ENCODE measurements around the gene CHKB.
A peak's percentile ranks its signal among the peaks of the same experiment; 100 is the strongest.

The CHKB gene

DNA sequence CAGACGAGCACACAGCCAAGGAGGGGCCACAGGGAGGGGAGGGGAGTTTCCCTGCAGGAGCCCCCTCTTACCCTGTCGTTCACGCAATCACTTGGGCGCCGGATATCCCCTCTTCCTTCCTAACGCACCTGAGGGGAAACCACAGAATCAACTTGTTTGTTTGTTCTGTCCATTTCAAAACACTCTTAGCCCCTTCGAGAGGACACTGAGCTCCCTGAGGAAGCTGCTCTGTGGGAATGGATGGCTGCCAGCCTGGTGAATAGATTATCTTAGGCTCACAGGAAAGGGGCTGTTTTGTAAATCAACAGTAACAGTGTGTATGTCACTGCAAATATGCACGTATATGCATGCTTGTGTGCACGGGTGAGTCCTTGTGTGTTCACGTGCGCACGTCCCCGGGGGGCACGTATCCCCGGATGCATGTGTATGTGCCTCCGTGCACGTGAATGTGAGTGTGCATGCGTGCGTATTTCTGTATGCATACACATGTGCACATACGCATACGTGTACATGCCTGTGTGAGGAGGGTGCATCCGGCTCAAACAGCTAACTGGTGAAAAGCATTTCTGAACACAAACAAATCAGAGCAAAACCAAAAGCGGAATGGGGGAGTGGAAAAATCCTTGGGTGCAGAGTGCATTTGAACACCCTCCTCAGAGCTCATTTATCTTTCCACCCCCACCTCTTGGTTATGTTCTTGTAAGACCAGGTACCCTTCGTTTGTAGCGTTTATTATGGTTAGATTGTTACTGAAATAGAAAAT, 38.1 kb upstream of the CHKB start:
- TF ChIP-seq, protein P1, sequence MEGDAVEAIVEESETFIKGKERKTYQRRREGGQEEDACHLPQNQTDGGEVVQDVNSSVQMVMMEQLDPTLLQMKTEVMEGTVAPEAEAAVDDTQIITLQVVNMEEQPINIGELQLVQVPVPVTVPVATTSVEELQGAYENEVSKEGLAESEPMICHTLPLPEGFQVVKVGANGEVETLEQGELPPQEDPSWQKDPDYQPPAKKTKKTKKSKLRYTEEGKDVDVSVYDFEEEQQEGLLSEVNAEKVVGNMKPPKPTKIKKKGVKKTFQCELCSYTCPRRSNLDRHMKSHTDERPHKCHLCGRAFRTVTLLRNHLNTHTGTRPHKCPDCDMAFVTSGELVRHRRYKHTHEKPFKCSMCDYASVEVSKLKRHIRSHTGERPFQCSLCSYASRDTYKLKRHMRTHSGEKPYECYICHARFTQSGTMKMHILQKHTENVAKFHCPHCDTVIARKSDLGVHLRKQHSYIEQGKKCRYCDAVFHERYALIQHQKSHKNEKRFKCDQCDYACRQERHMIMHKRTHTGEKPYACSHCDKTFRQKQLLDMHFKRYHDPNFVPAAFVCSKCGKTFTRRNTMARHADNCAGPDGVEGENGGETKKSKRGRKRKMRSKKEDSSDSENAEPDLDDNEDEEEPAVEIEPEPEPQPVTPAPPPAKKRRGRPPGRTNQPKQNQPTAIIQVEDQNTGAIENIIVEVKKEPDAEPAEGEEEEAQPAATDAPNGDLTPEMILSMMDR (IDR thresholded peaks at IDR 0.05), result peak; percentile 89

DNA sequence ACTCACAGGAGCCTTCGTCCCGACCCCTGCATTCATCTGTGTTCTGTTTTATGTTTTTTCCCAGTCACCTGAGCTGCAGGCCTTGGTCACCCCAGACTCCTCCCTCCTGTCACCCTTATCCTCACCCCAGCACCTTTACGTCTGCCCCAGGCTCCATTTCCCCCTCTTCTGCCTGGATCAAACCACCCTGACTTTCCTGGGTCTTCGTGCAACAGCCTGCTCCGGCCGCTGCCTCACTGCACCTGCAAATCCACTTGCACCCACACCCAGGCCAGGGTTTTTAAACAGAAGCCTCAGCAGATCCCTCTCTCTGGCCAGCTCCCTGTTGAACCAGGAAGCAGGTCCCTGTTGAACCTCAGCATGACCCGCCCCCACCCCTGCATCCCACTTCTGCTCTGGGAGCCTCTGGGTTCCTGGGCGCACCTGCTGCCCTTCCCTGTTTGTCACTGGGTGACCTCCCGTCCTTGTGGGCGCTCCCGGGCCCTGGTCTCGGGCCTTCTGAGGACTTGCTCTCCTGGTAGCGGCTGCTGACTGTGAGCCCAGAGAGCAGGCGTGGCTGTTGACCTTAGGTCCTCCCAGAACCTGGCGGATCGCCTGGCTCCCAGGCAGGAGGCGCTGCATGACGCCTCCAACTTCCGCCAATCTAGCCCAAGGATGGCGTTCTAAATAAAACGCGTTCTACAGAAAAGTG, 30.8 kb upstream of the CHKB start:
- TF ChIP-seq, protein P1 (IDR thresholded peaks at IDR 0.05), result peak; percentile 10; the same call in 1 of the 2 replicates

DNA sequence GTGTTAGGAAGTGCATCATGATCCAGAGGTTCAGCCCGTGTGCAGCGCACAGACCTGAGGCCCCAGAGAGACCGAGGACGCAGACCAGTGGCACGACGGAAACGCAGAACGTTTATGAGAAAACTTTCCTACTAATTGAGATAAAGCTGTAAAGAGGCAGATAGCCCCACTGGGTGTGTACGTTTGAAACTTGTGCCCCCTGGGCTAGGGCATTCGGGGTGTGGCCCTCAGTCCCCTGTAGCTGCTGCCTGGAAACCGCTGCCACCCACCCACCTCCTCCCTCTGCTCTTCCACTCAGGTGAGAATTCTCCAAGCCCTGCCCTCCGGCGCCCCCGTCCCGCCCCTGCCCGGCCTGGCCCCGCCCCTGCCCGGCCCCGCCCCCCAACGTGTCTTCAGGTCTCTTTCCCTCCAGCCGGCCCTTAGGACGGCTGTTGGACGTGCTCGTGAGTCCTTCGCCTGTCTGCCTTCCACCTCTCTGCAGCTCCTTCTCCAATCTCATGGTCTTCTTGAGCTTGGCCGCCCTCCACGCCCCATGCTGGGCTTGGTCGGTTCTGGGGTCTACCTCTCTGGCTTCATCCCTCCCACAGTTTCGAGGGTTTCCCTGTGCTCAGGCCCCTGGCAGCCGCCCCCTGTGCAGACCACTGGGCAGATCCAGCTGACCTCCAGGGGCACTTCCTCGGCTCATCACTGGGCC, 30.0 kb upstream of the CHKB start:
- TF ChIP-seq, protein P1 (IDR thresholded peaks at IDR 0.05), result no peak

DNA sequence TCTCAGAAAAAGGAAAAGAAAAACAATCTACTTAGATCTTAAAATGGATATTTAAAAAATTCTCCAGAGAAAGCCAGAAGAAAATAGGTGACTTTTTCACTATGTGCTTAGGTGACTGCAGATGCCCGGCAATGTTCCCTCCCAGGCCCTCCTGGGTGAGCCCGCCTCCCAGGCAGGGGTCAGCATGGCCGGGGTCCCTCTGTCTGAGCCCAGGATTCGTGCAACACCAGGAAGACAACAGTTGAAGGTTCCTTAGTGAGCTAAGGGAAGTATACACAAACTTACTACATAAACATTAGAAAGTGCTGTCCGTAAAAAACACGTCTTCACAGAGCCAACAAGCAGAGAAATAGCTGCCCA, 29.5 kb upstream of the CHKB start:
- TF ChIP-seq, protein P1 (IDR thresholded peaks at IDR 0.05), result no peak

DNA sequence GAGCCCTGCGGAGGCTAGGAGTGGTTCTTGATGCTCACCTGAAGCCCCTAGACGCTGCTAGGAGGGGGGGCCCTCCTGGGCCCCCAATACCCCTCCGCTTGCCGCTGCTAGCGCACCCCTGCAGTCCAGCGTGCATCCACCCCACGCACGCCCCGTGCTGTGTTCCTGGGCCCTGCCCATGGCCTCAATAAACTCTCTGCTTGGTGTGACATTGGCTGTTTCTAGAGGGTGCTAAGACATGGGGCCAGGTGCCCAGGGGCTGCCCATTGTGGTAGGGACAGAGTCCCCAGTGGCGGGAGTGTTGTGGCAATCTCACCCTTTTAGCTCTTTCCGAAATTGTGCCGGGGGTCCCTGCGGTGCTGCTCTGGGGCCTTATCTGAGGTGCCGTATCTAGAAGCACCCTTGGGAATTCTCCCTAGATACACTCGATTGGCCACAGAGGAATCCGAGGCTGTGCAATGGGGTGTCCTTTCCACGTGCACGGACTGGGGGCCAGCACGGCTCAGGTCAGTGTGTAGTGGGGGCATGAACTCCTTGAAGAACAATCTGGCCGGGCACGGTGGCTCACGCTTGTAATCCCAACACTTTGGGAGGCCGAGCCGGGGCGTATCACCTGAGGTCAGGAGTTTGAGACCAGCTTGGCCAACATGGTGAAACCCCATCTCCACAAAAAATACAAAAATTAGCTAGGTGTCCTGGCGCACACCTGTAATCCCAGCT, 28.9 kb upstream of the CHKB start:
- TF ChIP-seq, protein P1 (IDR thresholded peaks at IDR 0.05), result no peak

DNA sequence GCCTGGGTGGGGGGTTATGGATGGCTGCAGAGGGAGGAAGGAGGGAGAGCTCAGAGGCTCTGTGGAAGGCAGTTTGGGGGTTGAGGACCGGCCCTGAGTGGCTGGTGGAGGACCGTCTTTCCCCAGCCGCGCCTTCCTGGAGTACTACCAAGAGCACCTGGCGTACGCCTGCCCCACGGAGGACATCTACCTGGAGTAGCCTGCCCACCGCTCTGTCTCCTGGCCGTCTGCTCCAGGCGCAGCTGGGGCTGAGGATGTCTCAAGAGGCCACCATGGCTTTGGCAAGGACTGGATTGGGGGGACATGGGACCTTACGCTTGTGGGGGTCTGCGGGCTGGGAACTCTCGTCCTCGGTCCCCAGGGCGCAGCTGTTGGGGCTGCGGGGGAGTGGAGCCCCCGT, 27.9 kb upstream of the CHKB start:
- TF ChIP-seq, protein P1 (IDR thresholded peaks at IDR 0.05), result no peak

DNA sequence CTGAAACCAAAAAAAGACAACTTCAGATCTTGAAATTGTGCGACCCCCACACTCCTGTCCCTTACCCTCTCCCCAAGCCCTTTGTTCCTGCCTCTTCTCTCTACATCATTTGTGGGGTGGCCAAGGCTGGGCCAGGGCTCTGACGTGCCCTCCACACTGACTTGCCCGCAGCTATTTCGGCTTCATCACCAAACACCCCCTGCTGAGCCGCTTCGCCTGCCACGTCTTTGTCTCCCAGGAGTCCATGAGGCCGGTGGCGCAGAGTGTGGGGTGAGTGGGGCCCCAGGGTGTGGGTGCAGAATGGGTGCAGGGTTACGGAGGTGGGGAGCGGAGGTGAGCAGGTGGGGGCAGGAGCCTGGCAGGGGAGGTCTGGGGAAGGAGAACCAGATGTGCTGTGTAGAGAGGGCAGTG, 27.4 kb upstream of the CHKB start:
- TF ChIP-seq, protein P1 (IDR thresholded peaks at IDR 0.05), result no peak

All from LNCAP (cell line).